ENCODE measurements around the gene TLCD3B.
"Not testable (repeated sequence)": the region's sequence is repeated elsewhere in the genome, so short reads cannot be mapped to it uniquely, and the experiment has no call there.

Gene TLCD3B

GRCh38 chr16:30018731-30019158 is 12.3 kb downstream of the TLCD3B start:
- H3K36me3 ChIP-seq (ENCODE audit: control insufficient read depth, low read length) = no peaks in the 10 kb centered on the region
- TF ChIP-seq CTCF (IDR thresholded peaks at IDR 0.05; ENCODE audit: low read depth, low read length, poor library complexity, severe bottlenecking) (no peak), EZH2phosphoT487 (IDR thresholded peaks at IDR 0.05; ENCODE audit: borderline replicate concordance, low read length) (no peak)
- H3K4me1 ChIP-seq (ENCODE audit: control insufficient read depth, low read length) = peaks cover 12% of the 10 kb centered on the region
- no peaks in the 10 kb centered on the region for H3K9me3 ChIP-seq (ENCODE audit: control insufficient read depth, insufficient read depth, low read length)
- H3K4me2 ChIP-seq (ENCODE audit: low read length) = no peak overlapping the region
- no peaks in the 10 kb centered on the region for H3K79me2 ChIP-seq (ENCODE audit: control insufficient read depth, low read length)
- no peak overlapping the region for H3K27ac ChIP-seq (ENCODE audit: low read depth, low read length)
- no peaks in the 10 kb centered on the region for H4K20me1 ChIP-seq (ENCODE audit: control insufficient read depth, insufficient read depth, low read depth, low read length)
- no peak overlapping the region for H3K4me3 ChIP-seq (ENCODE audit: low read length)
- H3F3A ChIP-seq (ENCODE audit: control insufficient read depth, insufficient read depth) = no peaks in the 10 kb centered on the region
- H3K9me2 ChIP-seq (replicated peaks; ENCODE audit: control insufficient read depth, low read length) = no peaks in the 10 kb centered on the region
- H3K27me3 ChIP-seq (ENCODE audit: control insufficient read depth, low read length) = peaks cover 8% of the 10 kb centered on the region

- not testable (repeated sequence) for H3K79me2 ChIP-seq (ENCODE audit: control insufficient read depth, low read length); H3K36me3 ChIP-seq (ENCODE audit: control insufficient read depth, low read length); H3K9me2 ChIP-seq (replicated peaks; ENCODE audit: control insufficient read depth, low read length); H3K4me2 ChIP-seq (ENCODE audit: low read length); H3K4me3 ChIP-seq (ENCODE audit: low read length); H3K9me3 ChIP-seq (ENCODE audit: control insufficient read depth, insufficient read depth, low read length); H3K27ac ChIP-seq (ENCODE audit: low read depth, low read length); H3F3A ChIP-seq (ENCODE audit: control insufficient read depth, insufficient read depth); H4K20me1 ChIP-seq (ENCODE audit: control insufficient read depth, insufficient read depth, low read depth, low read length); H3K27me3 ChIP-seq (ENCODE audit: control insufficient read depth, low read length)
- peaks cover 15% of the 10 kb centered on the region for H3K4me1 ChIP-seq (ENCODE audit: control insufficient read depth, low read length)
These were observed 13.1 kb downstream of the TLCD3B start for GRCh38 chr16:30017937-30018336.

- peaks cover 4% of the 10 kb centered on the region; the same call in 1 of the 2 replicates for H3K27me3 ChIP-seq (ENCODE audit: control insufficient read depth, low read length)
- no peaks in the 10 kb centered on the region for H4K20me1 ChIP-seq (ENCODE audit: control insufficient read depth, insufficient read depth, low read depth, low read length)
- H3K4me2 ChIP-seq (ENCODE audit: low read length) = no peak overlapping the region
- no peak for TF ChIP-seq CTCF (IDR thresholded peaks at IDR 0.05; ENCODE audit: low read depth, low read length, poor library complexity, severe bottlenecking)
- TF ChIP-seq EZH2phosphoT487 (IDR thresholded peaks at IDR 0.05; ENCODE audit: borderline replicate concordance, low read length) = no peak
- H3K36me3 ChIP-seq (ENCODE audit: control insufficient read depth, low read length) = no peaks in the 10 kb centered on the region
- peaks cover 18% of the 10 kb centered on the region for H3K4me1 ChIP-seq (ENCODE audit: control insufficient read depth, low read length)
- H3K9me3 ChIP-seq (ENCODE audit: control insufficient read depth, insufficient read depth, low read length) = no peaks in the 10 kb centered on the region
- H3F3A ChIP-seq (ENCODE audit: control insufficient read depth, insufficient read depth) = no peaks in the 10 kb centered on the region
- H3K4me3 ChIP-seq (ENCODE audit: low read length) = no peak overlapping the region
- H3K79me2 ChIP-seq (ENCODE audit: control insufficient read depth, low read length) = no peaks in the 10 kb centered on the region
- H3K9me2 ChIP-seq (replicated peaks; ENCODE audit: control insufficient read depth, low read length) = no peaks in the 10 kb centered on the region
- no peak overlapping the region for H3K27ac ChIP-seq (ENCODE audit: low read depth, low read length)
These were observed 13.8 kb downstream of the TLCD3B start for GRCh38 chr16:30017277-30017656.

GRCh38 chr16:30016555-30017276 is 14.4 kb downstream of the TLCD3B start:
- Histone ChIP-seq H3K36me3 (ENCODE audit: control insufficient read depth, low read length) (no peaks in the 10 kb centered on the region), H3K4me1 (ENCODE audit: control insufficient read depth, low read length) (peaks cover 21% of the 10 kb centered on the region), H3K27me3 (ENCODE audit: control insufficient read depth, low read length) (peaks cover 9% of the 10 kb centered on the region), H3K9me2 (replicated peaks; ENCODE audit: control insufficient read depth, low read length) (no peaks in the 10 kb centered on the region), H4K20me1 (ENCODE audit: control insufficient read depth, insufficient read depth, low read depth, low read length) (no peaks in the 10 kb centered on the region), H3F3A (ENCODE audit: control insufficient read depth, insufficient read depth) (no peaks in the 10 kb centered on the region), H3K79me2 (ENCODE audit: control insufficient read depth, low read length) (no peaks in the 10 kb centered on the region), H3K4me3 (ENCODE audit: low read length) (no peak overlapping the region), H3K9me3 (ENCODE audit: control insufficient read depth, insufficient read depth, low read length) (no peaks in the 10 kb centered on the region), H3K4me2 (ENCODE audit: low read length) (no peak overlapping the region), H3K27ac (ENCODE audit: low read depth, low read length) (no peak overlapping the region)
- no peak for TF ChIP-seq EZH2phosphoT487 (IDR thresholded peaks at IDR 0.05; ENCODE audit: borderline replicate concordance, low read length)
- TF ChIP-seq CTCF (IDR thresholded peaks at IDR 0.05; ENCODE audit: low read depth, low read length, poor library complexity, severe bottlenecking) = no peak

GRCh38 chr16:30015450-30015849 is 15.6 kb downstream of the TLCD3B start:
- not testable (repeated sequence) for H3K9me3 ChIP-seq (ENCODE audit: control insufficient read depth, insufficient read depth, low read length); H3K27ac ChIP-seq (ENCODE audit: low read depth, low read length); H3F3A ChIP-seq (ENCODE audit: control insufficient read depth, insufficient read depth); H3K79me2 ChIP-seq (ENCODE audit: control insufficient read depth, low read length); H3K9me2 ChIP-seq (replicated peaks; ENCODE audit: control insufficient read depth, low read length); H3K36me3 ChIP-seq (ENCODE audit: control insufficient read depth, low read length); H3K4me2 ChIP-seq (ENCODE audit: low read length); H4K20me1 ChIP-seq (ENCODE audit: control insufficient read depth, insufficient read depth, low read depth, low read length); H3K4me3 ChIP-seq (ENCODE audit: low read length)
- Histone ChIP-seq H3K27me3 (ENCODE audit: control insufficient read depth, low read length) (peaks cover 20% of the 10 kb centered on the region), H3K4me1 (ENCODE audit: control insufficient read depth, low read length) (peaks cover 22% of the 10 kb centered on the region)

GRCh38 chr16:30012598-30012997 is 18.5 kb downstream of the TLCD3B start:
- H3F3A ChIP-seq (ENCODE audit: control insufficient read depth, insufficient read depth); H3K4me2 ChIP-seq (ENCODE audit: low read length); H3K9me2 ChIP-seq (replicated peaks; ENCODE audit: control insufficient read depth, low read length); H3K79me2 ChIP-seq (ENCODE audit: control insufficient read depth, low read length); H3K9me3 ChIP-seq (ENCODE audit: control insufficient read depth, insufficient read depth, low read length); H4K20me1 ChIP-seq (ENCODE audit: control insufficient read depth, insufficient read depth, low read depth, low read length); H3K27ac ChIP-seq (ENCODE audit: low read depth, low read length); H3K36me3 ChIP-seq (ENCODE audit: control insufficient read depth, low read length); H3K4me3 ChIP-seq (ENCODE audit: low read length): not testable (repeated sequence)
- H3K4me1 ChIP-seq (ENCODE audit: control insufficient read depth, low read length) = peaks cover 26% of the 10 kb centered on the region
- peaks cover 31% of the 10 kb centered on the region for H3K27me3 ChIP-seq (ENCODE audit: control insufficient read depth, low read length)
